ENCODE measurements around the gene CCDC78.

The CCDC78 gene

DNA sequence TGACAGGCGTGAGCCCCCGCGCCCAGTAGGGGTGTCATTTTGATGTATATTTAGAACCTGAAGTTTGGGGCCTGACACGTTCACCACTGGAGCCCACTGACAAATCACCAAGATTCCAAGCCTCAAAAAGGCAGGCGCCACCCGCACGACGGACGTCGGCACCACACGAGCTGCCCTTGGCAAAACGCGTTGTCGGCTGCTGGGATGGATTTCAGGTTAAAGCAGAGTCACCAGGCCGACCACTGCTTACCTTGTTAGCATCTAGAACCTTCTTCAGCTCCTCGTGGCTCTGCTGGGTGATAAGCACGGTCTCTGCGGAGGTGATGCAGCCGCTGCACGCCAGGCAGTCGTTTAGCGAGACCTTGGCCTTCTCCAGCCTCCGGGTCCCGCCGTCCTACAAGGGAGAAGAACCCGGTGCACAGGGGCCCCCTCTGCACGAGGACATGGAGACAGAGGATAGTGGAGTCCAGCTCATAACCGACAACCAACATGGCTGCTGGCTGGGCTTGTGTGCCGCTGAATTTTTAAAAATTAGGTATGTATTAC is 10.8 kb upstream of the CCDC78 start:
- DNase-seq = no peak

DNA sequence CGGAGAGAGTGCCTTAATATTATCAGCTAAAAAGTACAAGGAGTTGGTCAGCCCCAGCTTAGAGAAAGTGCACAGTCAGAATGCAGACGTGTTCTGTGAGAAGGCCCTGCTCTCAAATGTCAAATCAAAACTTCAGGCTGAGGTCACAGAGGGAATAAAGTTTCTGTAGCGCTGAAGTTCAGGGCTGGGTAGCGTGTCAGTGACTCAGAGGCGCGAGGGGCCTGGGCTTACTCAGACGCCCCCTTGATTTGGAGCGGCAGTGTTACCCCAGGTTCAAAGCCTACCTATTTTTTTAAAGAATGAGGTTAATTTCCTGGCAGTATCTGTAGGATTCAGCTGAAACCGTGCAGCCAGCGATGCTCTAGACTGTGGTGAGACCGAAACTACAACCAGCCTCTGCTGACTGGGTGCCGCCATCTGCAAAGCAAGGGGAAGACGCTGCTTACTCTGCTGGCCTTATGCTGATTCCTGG is 9.8 kb upstream of the CCDC78 start:
- no peak for DNase-seq

DNA sequence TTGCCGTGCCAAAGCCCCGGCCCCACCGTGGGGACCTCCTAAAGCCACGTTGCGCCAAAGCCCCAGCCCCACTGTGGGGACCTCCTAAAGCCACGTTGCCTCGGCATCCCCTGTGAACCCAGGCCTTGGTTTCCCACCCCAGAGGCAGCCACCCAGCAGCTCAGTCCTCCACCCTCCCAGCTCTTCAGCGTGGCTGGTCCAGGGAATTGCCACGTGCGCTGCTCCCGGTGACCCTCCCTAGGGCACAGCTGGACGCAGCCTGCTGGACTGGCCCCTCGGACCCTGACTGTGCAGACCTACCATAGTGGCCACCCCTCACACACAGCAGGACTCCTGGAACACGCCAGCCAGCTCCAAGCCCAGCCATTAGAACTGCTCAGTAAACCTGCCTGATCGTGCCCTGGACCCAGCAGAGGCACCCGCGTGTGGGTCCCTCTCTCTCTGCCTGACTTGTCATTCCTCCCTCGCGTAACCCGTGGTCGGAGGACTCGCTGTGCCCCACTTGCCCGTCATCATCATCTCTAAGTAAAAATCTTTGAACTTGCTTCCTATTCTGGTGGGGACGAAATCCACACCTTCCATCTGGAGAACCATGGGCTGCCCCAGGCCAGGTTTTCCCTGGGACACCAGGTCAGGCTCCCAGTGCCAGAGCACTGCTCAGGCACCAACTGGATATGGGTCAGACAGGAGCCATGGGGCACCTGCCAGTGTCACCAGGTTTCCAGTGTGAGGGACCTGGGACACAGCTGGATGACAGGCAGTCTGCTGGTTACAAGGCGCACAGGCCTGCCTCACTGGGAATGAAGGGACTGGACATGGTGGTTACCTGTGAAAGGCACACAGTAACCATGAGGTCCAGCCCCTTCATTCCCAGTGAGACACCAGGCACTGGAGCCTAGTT is 9.0 kb upstream of the CCDC78 start:
- DNase-seq = no peak

DNA sequence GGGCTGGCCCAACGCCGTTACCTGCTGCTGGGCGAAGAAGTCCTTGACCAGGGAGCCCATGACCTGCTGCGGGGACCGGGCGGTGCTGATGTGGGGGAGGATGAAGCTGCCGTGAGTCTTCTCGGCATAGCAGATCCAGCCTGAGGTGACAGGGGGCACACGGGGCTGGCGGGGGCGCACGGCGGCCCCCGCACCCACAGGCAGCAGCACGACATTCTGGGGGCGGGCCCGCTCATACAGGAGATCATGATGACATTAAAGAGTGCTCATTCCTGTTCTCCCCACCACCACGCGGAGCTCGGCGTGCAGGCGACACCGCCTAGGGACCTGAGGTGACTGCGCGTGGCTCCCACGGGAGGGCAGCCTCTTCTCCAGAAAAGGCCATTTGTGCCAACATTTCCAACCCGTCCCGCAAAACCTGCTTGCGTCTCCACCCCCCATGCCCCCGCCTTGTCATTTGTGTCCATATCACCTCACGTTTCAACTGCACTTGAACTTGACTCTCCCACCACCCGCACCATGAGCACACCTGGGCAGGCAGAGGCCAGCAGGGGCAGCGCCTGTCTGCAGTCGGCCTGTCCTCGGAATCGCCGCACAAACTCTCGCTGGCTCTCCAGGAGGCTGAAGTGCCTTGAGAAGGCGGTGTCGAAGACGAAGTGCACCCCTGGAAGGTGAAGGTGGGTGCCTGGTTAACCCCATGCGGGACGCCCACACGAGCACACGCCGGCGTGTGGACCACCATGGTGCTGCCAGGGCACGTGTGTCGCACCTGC is 8.2 kb upstream of the CCDC78 start:
- DNase-seq = no peak

DNA sequence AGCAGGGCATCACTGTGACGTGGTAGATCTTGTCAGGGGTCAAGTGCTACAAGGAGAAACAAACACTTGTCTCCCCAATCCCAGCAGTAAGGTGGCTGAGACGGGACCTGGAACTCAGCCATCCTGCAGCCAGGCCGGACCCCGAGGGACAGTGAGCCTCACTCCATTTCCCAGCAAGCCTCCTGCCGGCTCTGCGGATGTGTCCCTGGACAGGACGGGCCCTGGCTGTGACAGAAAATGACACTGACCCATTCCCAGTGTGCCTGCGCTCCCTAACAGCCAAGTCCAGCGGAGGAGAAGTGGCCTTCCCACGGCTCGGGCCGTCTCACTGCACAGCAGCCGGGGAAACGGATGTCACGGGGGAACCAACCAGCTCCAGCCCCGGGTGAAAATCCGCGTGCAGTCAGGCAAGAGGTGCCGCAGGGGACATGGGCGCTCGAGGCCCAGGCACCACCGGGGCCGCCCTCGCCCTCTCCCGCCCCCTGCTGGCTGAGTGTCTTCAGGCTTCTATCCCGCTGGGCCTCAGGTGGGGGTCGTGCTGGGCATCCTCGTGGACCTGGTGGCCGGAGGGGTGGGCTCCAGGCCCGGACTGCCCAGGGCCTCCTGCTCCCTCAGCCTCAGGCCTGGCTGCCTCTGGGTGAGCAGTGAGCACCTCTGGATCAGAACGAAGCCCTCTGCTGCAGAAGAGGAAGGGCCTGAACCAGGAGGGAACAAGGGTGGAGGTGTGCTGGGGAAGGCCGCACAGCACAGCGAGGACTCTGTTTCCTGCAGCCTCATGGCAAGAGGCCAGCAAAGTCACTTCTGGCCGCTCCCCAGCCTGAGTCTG is 7.4 kb upstream of the CCDC78 start:
- DNase-seq = peak; percentile 63

DNA sequence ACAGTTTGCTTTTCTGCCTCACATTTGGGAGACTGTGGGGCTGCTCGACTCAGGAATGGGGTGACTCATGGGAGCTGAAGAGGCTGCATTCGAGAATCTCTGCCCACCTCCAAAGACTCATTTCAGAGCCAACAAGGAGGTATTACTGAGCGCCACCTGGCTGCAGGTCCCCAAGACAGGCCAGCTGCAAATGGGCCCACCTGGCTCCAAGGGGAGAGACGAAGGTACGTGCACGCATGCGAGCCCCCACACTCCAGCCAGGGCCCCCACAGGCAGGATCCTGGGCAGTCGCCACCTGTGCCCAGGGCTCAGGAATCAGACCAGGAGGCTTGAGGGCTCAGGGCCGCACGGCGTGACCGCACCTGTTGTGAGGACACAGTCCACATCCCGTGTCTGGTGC is 6.7 kb upstream of the CCDC78 start:
- no peak for DNase-seq

DNA sequence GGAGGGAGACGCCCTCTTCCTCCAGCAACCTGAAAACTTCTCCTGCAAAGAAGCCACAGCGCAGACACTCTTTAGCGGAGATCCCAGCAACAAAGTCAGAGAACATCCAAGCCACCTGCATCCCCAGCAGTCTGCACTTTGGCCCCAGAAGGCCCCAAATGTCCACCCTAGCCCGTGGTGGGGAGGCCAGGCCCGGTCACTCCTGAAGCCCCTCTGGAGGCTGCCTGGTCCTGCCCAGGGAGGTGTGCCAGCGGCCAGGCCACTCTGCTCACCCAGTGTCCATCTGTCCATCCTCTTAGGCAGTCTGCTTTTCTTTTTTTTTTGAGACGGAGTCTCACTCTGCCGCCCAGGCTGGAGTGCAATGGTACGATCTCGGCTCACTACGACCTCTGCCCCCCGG is 6.1 kb upstream of the CCDC78 start:
- DNase-seq = no peak

DNA sequence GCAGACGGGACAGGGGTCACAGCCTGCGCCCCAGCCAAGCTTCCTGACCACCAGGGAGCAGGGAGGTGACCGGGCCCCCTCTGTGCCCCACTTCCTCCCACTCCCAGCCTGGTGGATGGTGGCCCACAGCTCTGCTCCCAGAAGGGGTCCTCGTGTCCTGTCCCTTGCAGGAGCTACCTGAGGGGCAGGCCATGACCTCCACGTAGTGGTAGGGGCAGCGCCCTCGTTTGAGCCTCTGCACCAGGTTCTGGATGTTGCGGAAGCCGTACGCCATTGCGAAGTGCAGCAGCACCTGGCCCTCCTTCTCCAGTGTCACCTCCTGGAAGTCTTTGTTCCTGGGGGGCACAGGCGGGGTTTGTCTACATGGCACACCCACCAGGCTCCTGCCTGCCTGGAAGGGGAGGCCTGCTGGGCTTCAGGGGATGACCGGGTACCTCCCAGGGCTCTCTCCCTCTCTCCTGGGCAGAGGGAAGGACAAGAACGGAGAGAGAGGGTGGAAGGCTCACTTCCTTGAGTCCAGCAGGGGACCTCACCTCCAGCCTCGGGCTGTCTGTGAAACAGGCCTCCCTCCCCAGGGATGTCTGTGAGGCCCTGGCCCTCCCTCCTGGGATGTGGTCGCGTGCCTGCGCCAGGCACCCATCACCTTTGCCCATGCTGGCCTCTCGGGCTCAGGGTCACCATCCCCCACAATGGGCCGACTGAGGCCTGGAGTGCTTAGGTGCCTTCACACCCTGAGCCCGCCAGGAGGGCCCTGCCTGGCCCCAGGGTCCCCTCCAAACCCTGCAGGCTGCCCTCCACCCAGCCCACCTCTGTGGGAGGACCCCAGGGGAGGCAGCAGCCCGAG is 4.6 kb upstream of the CCDC78 start:
- no peak for DNase-seq

DNA sequence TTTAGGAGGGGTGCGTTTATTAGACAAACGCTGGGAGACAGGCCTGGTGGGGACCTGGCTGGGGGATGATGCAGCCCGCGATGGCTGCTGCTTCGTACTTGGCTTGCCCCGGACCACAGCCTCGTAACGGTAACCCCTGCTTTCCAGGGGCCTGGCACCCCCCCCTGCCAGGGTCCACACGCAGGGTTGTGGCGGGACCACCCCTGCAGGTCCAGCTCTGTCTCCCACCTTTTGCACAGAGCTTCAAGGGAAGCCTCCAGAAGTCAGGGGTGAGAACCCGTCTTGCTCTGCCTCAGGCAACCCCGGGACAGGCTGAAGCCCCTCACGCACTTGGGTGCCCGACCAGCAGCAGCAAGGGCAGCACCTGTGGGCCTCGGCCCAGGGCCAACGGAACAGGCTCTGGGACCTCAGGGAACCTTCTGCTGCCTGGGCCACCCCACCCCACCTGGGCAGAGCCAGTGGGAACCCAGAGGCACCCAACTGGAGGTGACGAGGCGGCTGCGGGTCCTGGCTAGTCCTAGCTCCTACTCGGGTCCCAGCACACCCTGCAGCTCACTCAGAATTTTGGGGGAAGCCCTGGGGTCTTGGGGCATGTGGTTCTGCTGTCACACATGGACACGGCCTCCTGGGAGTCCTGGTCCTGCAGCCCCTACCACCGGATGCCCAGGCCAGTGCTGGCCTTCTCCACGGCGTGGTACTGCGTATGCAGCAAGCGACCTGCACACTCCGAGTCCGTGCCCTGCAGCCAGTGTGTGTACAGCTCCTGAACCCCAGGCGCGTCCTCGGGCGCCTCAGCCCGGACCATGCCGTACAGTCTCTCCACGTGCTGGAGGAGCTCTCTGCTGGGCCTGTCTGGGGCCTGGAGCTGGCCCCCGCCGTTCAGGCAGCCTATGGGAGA is 3.8 kb upstream of the CCDC78 start:
- DNase-seq = no peak

DNA sequence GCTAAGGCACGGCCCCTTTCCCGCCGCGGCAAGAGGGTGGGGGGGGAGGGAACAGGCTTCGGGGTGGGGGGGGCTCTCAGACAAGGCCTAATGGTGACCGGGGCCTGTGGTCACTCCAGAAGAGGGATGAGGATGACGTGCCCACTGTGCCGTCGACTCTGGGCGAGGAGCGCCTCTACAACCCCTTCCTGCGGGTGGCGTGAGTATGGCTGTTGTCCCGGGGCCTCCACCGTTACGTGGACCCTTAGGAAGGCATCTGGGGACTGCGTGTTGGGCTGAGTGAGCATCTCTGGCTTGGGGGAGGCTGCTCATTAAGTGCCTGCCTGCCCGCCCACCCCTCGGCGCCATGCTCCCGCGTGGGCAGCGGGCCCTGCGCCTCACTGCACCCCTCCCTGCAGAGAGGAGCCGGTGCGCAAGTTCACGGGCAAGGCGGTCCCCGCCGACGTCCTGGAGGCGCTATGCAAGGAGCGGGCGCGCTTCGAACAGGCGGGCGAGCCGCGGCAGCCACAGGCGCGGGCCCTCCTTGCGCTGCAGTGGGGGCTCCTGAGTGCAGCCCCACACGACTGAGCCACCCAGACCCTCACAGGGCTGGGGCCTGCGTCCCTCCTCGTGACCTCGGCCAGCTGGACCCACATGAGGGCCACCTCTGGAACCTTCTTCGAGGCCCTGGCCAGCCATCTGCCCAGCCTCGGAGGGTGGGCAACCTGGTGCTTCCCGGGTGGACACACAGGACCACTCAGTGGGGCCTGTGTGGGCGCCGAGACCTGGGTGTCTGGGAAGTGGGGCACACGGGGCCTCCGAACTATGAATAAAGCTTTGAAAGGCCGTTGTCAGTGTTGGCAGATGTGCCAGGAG is 2.9 kb upstream of the CCDC78 start:
- DNase-seq = no peak

DNA sequence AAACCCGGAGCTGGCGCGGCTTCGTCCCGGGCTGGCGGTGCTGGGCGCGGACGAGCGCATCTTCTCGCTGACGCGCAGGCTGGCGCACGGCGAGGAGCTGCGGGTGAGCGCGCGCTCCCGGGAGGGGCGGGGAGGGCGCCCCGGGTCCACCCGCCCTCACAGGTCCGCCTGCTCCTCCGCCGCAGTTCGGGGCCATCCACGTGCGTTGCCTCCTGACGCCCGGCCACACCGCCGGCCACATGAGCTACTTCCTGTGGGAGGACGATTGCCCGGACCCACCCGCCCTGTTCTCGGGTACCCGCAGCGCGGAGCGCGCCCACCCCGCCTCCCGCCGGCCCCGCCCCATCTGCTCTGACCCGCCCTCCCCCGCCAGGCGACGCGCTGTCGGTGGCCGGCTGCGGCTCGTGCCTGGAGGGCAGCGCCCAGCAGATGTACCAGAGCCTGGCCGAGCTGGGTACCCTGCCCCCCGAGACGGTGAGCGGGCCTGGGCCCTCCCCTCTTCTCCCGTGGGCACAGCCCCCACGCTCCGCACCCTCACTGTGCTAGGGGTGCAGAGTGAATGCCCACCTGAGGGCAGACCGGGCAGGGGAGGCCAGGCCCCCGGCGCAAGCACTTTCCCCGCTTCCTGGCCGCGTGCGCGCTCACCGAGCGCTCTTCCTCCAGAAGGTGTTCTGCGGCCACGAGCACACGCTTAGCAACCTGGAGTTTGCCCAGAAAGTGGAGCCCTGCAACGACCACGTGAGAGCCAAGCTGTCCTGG is 2.1 kb upstream of the CCDC78 start:
- DNase-seq = peak; percentile 63

DNA sequence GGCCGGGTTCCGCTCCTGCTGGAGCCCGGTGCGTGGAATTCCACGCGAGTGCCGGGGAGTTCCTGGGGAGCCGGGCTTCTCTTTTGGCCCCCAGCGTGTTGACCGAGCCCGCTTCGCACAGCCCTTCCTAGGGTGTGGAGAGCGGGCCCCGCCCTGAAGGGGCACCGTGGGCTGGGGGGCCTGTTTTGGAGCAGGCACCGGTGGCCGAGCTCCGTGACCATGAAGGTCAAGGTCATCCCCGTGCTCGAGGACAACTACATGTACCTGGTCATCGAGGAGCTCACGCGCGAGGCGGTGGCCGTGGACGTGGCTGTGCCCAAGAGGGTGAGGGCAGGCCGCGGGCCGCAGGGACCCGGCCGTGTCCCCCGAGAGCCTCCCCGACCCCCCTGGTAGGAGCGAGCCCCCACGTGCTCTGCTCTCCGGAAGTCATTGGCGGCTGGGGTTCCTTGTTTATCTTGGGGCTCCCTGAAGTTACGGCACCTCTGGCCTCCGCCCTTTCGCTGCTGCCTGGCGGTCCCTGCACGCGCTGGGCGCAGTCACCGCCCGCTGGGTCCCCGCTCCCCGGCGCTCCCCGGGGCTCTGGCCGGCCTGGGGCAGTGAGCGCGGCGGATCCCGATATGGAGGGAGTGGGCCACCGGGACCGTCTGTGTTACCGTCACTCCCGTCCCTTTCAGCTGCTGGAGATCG is 1.2 kb upstream of the CCDC78 start:
- DNase-seq = no peak

DNA sequence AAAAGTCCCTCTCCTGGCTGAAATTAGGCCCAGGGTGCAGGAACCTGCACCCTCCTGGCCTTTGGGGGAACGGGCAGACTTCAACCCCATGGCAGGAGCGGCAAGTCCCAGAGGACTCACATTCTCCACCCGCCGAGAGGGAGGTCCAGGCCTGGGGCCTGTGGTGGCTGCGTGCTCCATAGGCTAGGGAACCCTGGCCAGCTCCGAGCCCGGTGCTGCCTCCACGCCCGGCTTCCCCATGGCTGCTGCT is 130 bp downstream of the CCDC78 start:
- DNase-seq = no peak

DNA sequence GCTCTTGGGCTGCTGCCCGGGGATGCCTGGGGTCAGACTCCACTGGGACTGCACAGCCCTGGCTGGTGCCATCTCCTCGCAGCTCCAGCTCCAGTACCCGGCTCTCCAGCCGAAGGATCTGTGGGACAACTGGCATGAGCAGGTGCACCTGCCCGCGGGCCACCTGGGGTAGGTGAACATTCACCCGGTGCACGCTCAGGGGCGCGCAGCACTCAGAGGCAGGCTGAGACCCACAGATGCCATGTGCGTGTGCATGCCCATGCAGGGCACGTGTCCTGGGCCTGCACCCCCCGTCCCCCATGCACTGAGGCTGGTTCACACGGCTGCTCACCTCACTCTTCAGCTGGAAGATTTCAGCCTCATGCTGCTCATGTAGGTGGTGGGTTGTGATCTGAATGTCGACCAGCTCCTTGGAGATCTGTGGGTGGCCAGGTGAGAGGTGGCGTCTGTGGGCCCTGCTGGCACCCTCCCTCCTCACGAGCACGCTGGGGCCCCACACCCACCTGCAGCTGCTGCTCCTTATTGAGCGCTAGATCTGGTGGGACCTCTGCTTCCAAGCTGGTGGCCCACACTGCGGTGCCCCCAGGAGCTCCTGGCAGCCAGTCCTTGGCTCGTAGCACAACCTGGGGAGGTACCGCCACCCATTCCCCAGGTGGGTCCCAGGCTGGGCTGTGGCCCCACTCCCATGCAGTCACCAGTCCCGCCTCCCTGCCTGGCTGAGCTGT is 618 bp downstream of the CCDC78 start:
- DNase-seq = no peak

DNA sequence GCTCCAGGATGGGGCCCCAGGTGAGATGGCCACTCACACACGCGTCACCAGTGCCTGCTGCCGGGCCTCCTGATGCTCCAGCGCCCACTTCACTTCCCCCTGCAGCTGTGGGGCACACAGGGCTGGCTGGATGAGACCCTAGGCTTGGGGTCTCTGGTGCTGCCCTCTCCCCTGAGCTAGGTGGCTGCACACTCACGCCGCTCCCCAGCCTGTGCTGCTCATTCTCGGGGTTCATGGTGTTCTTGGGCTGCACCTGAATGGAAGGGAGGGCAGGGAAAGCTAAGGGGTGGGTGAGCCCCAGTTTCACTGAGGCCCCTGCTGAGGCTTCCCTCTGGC is 1.2 kb downstream of the CCDC78 start:
- DNase-seq = no peak

DNA sequence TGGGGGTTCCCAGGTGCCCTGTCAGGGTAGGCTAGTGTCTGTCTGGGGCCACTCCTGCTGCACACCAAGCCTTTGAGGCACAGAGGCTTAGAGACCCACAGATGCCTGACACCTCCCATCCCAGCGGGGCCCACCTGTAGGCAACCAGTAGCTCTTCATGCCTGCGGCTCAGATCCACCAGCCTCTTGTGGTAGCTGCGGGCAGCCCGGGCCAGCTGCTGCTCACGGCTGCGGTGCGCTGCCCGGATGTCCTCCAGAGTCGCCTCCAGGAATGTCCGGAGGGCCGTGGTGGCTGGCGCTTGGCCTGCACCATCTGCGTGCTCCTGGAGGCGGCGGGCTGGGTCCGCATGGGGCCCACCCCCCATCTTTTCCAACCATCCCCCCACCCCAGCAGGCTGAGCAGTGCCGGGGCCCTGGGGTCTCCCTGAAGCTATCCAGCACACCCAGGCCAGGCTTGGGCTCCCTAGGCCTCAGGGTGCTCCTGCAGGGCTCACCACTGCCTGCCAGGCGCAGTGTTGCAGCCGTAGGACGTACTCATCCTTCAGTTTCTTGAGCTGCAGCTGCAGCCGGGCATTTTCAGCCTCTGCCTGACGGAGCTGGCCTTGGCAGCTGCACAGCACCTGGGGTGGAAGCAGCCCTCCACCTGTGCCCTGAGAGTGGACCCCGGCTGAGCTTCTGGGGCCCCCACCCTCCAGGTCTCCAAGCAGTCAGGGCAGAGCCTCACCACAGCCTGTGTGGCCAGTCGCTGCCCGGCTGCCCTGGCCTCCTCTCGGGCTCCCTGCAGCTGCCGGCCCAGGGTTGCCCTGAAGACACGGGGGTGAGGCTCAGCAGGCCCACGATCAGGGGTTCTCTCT is 1.8 kb downstream of the CCDC78 start:
- no peak for DNase-seq

DNA sequence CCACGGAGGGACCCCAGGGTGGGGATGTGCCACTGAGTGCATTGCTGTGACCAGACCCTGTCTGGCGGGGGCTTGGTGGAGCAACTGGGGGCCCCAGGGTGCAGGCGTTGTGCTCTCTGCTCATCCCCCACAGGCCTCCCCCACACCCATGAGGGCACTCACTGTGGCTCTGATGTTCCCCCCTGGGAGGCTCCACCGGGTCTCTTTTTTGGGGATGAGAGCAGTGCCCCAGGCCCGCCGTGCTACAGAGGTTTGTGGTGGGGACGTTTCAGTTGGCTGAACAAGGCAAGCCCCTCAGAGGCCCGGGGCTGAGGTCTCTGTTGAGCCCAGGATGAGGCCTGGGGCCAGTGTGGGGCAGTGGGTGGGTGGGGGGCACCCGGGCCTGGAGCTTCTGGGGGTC is 2.5 kb downstream of the CCDC78 start:
- no peak for DNase-seq

Measured in activated CD8-positive, alpha-beta memory T cell treated with anti-CD3 and anti-CD28 coated beads, Interleukin-2, amount 50 U/mL, for 4 hours (primary cell).